Measurements from ENCODE around the gene SMIM32. TPM values are rescaled to one million over a fixed set of nuclear protein-coding genes. Genes with fewer than 3 reads are reported as not detected.

Gene SMIM32
- total RNA-seq (not detected), polyA plus RNA-seq (not detected)

- ATAC-seq (ENCODE audit: low read depth in 2 of 2) (no peak), DNase-seq (no peak)
- Mint-ChIP-seq H3K27ac (no peak within 1 kb of the TSS), H3K9me3 (peaks cover 0 to 1% (median 0%) of the 10 kb centered on the region in 7 donors), H3K27me3 (peaks cover 37% of the 10 kb centered on the region), H3K4me3 (no peak within 1 kb of the TSS), H3K4me1 (no peaks in the 10 kb centered on the region), H3K36me3 (no peaks in the 10 kb centered on the region)
- Histone ChIP-seq H3K4me1 (ENCODE audit: control insufficient read depth, insufficient read depth, low read length, poor library complexity, severe bottlenecking) (no peaks in the 10 kb centered on the region), H3K9me3 (ENCODE audit: control insufficient read depth in 2 of 2, low read length in 2 of 2) (no peaks in the 10 kb centered on the region), H3K36me3 (ENCODE audit: control insufficient read depth, insufficient read depth, low read length) (no peaks in the 10 kb centered on the region), H3K27ac (ENCODE audit: insufficient read depth, low read length, poor library complexity, severe bottlenecking) (no peak within 1 kb of the TSS), H3K4me3 (ENCODE audit: low read depth, low read length) (no peak within 1 kb of the TSS), H3K27me3 (ENCODE audit: control insufficient read depth, insufficient read depth, low read length) (peaks cover 2% of the 10 kb centered on the region)
Measured at GRCh38 chr5:136192526-136193321, at the start of gene SMIM32. TSS of gene SMIM32 (minus strand) at chr5:136193162. CDS start at chr5:136192524, 638 bp downstream.

- peaks cover 0 to 4% (median 0%) of the 10 kb centered on the region in 7 donors for H3K9me3 Mint-ChIP-seq
- Histone ChIP-seq H3K4me3 (ENCODE audit: low read depth, low read length) (no peak overlapping the region), H3K4me1 (ENCODE audit: control insufficient read depth, insufficient read depth, low read length, poor library complexity, severe bottlenecking) (no peaks in the 10 kb centered on the region), H3K36me3 (ENCODE audit: control insufficient read depth, insufficient read depth, low read length) (no peaks in the 10 kb centered on the region), H3K9me3 (ENCODE audit: control insufficient read depth in 2 of 2, low read length in 2 of 2) (no peaks in the 10 kb centered on the region), H3K27me3 (ENCODE audit: control insufficient read depth, insufficient read depth, low read length) (no peaks in the 10 kb centered on the region), H3K27ac (ENCODE audit: insufficient read depth, low read length, poor library complexity, severe bottlenecking) (no peak overlapping the region)
- H3K4me3 Mint-ChIP-seq, result no peak overlapping the region
- DNase-seq, result no peak
- ATAC-seq (ENCODE audit: low read depth in 2 of 2), result no peak
- H3K4me1 Mint-ChIP-seq, result no peaks in the 10 kb centered on the region
- no peaks in the 10 kb centered on the region for H3K36me3 Mint-ChIP-seq
- H3K27ac Mint-ChIP-seq, result no peak overlapping the region
- peaks cover 6% of the 10 kb centered on the region for H3K27me3 Mint-ChIP-seq
Measured at GRCh38 chr5:136242611-136243010, 49.6 kb upstream of the SMIM32 start.

DNA sequence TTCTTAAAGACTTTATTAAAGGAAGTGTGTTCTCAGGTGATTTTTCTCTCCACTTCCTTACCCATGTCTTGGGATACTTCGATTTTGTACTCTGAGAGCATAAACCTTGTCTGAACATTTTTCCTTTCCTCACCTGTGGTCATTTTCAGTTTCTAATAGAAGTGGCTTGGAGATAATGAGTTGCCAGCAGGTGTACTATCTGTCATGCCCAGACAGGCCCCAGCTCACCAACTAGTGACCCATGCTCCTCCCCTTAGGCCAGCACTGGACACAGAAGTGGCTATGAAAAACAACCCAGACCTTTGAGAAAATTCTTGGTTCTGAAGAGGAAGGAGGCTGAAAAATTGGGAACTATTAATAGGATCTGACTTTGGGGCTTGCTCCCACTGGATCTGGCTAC is 49.2 kb upstream of the SMIM32 start:
- Mint-ChIP-seq H3K4me3 (no peak overlapping the region), H3K4me1 (no peaks in the 10 kb centered on the region), H3K27ac (no peak overlapping the region), H3K36me3 (no peaks in the 10 kb centered on the region), H3K27me3 (peaks cover 6% of the 10 kb centered on the region), H3K9me3 (peaks cover 0 to 4% (median 0%) of the 10 kb centered on the region in 7 donors)
- H3K9me3 ChIP-seq (ENCODE audit: control insufficient read depth in 2 of 2, low read length in 2 of 2), result no peaks in the 10 kb centered on the region
- no peak overlapping the region for H3K4me3 ChIP-seq (ENCODE audit: low read depth, low read length)
- no peaks in the 10 kb centered on the region for H3K36me3 ChIP-seq (ENCODE audit: control insufficient read depth, insufficient read depth, low read length)
- no peak for DNase-seq
- H3K27me3 ChIP-seq (ENCODE audit: control insufficient read depth, insufficient read depth, low read length), result no peaks in the 10 kb centered on the region
- H3K27ac ChIP-seq (ENCODE audit: insufficient read depth, low read length, poor library complexity, severe bottlenecking), result no peak overlapping the region
- ATAC-seq (ENCODE audit: low read depth in 2 of 2), result no peak
- H3K4me1 ChIP-seq (ENCODE audit: control insufficient read depth, insufficient read depth, low read length, poor library complexity, severe bottlenecking), result no peaks in the 10 kb centered on the region

DNA sequence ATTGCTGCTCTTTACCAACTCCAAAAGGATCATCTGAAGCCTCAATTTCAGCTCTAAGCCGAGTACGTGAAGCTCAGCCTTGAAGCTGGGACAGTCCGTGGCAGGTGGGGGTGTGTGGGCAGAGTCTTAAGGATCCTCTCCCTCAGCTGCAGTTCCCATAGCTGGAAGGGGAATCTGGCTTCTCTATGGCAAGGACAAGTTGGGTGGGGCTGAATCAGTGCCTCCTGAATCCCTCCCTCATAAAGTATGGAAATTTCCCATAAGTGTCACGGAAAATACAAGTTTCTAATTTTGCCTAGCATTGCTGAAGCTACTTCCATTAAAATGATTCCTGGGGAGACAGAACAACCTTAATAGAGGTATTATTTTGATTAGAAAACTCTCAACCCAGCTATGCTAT is 47.9 kb upstream of the SMIM32 start:
- H3K27me3 ChIP-seq (ENCODE audit: control insufficient read depth, insufficient read depth, low read length), result no peaks in the 10 kb centered on the region
- H3K27ac ChIP-seq (ENCODE audit: insufficient read depth, low read length, poor library complexity, severe bottlenecking), result no peak overlapping the region
- H3K4me3 ChIP-seq (ENCODE audit: low read depth, low read length), result no peak overlapping the region
- no peaks in the 10 kb centered on the region for H3K36me3 ChIP-seq (ENCODE audit: control insufficient read depth, insufficient read depth, low read length)
- no peak overlapping the region for H3K4me3 Mint-ChIP-seq
- H3K9me3 ChIP-seq (ENCODE audit: control insufficient read depth in 2 of 2, low read length in 2 of 2), result no peaks in the 10 kb centered on the region
- H3K27ac Mint-ChIP-seq, result no peak overlapping the region
- no peaks in the 10 kb centered on the region for H3K4me1 ChIP-seq (ENCODE audit: control insufficient read depth, insufficient read depth, low read length, poor library complexity, severe bottlenecking)
- no peak for DNase-seq
- H3K27me3 Mint-ChIP-seq, result no peaks in the 10 kb centered on the region
- no peak for ATAC-seq (ENCODE audit: low read depth in 2 of 2)
- H3K36me3 Mint-ChIP-seq, result no peaks in the 10 kb centered on the region
- peaks cover 0 to 4% (median 0%) of the 10 kb centered on the region in 7 donors for H3K9me3 Mint-ChIP-seq
- H3K4me1 Mint-ChIP-seq, result no peaks in the 10 kb centered on the region

DNA sequence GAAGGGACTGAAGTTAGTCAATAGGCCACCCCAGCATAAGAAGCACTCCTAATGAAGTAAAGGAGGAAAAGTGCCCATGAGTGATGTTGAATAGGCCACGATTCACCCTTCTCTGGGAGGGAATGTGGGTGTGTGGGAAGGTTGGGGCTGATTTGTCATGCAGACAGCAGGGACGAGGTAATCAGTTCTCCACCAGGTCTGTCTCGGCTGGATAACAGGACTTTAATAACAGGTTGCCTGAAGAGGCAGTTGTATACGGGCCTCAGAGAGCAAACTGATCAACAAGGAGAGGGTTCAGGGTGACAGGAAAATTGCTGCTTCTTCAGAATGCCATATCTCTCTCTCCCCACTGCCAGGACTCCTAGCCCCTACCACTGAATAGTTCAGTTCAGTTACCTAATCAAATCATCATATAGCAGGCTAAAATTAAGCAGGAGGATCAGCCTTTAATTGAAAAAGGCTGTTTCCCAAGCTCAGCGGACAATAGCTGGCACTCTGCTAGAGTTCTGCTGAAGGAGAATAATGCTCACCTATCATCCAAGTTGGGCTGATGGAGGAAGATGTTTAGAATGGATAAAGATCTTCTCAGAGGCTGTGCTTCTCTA is 43.6 kb upstream of the SMIM32 start:
- H3K27me3 Mint-ChIP-seq, result no peaks in the 10 kb centered on the region
- ATAC-seq (ENCODE audit: low read depth in 2 of 2), result no peak
- no peak for DNase-seq
- no peaks in the 10 kb centered on the region for H3K4me1 Mint-ChIP-seq
- Histone ChIP-seq H3K9me3 (ENCODE audit: control insufficient read depth in 2 of 2, low read length in 2 of 2) (no peaks in the 10 kb centered on the region), H3K4me1 (ENCODE audit: control insufficient read depth, insufficient read depth, low read length, poor library complexity, severe bottlenecking) (no peaks in the 10 kb centered on the region), H3K4me3 (ENCODE audit: low read depth, low read length) (no peak overlapping the region), H3K36me3 (ENCODE audit: control insufficient read depth, insufficient read depth, low read length) (no peaks in the 10 kb centered on the region), H3K27ac (ENCODE audit: insufficient read depth, low read length, poor library complexity, severe bottlenecking) (no peak overlapping the region), H3K27me3 (ENCODE audit: control insufficient read depth, insufficient read depth, low read length) (no peaks in the 10 kb centered on the region)
- no peaks in the 10 kb centered on the region for H3K36me3 Mint-ChIP-seq
- H3K4me3 Mint-ChIP-seq, result no peak overlapping the region
- H3K9me3 Mint-ChIP-seq, result peaks cover 0 to 4% (median 0%) of the 10 kb centered on the region in 7 donors
- no peak overlapping the region for H3K27ac Mint-ChIP-seq

DNA sequence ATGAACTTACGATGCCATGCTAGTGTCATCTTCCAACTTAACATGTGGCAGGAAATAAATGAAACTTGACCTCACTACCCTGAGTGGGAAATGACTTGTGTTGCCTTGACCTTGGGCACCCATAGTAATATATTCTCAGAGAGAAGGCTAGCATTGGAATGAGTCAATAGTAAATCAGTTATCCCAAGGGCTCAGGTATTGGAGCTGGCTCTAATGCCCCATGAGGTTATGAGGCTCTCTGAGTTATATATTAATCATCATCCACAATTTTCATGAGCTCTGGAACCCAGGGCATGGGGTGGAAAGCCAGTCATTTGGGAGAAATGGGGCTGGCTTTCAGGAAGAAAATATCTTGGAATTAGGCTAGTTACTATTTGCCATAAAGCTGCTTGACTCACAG is 42.4 kb upstream of the SMIM32 start:
- Mint-ChIP-seq H3K4me1 (no peaks in the 10 kb centered on the region), H3K27ac (no peak overlapping the region), H3K9me3 (peaks cover 0 to 4% (median 0%) of the 10 kb centered on the region in 7 donors), H3K4me3 (no peak overlapping the region), H3K36me3 (no peaks in the 10 kb centered on the region), H3K27me3 (no peaks in the 10 kb centered on the region)
- H3K36me3 ChIP-seq (ENCODE audit: control insufficient read depth, insufficient read depth, low read length), result no peaks in the 10 kb centered on the region
- no peaks in the 10 kb centered on the region for H3K27me3 ChIP-seq (ENCODE audit: control insufficient read depth, insufficient read depth, low read length)
- no peaks in the 10 kb centered on the region for H3K4me1 ChIP-seq (ENCODE audit: control insufficient read depth, insufficient read depth, low read length, poor library complexity, severe bottlenecking)
- no peaks in the 10 kb centered on the region for H3K9me3 ChIP-seq (ENCODE audit: control insufficient read depth in 2 of 2, low read length in 2 of 2)
- H3K27ac ChIP-seq (ENCODE audit: insufficient read depth, low read length, poor library complexity, severe bottlenecking), result no peak overlapping the region
- DNase-seq (no peak), ATAC-seq (ENCODE audit: low read depth in 2 of 2) (no peak)
- no peak overlapping the region for H3K4me3 ChIP-seq (ENCODE audit: low read depth, low read length)

DNA sequence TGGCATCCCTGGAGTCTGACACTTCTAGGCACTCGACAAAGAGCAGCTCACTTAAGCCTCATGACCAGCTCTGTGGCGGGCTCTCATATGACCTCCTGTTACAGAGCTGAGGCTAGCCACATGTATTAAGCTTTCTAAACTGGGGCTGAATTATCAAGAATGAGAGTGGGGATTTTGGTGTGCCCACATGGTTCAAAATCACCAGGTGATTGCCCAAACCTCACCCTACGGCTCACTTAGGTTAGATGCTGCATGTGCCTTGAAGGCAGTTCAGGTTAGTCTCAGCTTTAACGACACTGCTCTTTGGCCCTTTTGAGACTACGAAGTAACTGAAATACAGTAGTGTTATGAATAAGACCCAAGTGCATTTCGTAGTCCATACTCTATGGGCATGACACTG is 39.4 kb upstream of the SMIM32 start:
- DNase-seq (no peak), ATAC-seq (ENCODE audit: low read depth in 2 of 2) (no peak)
- Histone ChIP-seq H3K4me3 (ENCODE audit: low read depth, low read length) (no peak overlapping the region), H3K27me3 (ENCODE audit: control insufficient read depth, insufficient read depth, low read length) (no peaks in the 10 kb centered on the region), H3K9me3 (ENCODE audit: control insufficient read depth in 2 of 2, low read length in 2 of 2) (no peaks in the 10 kb centered on the region), H3K36me3 (ENCODE audit: control insufficient read depth, insufficient read depth, low read length) (no peaks in the 10 kb centered on the region), H3K27ac (ENCODE audit: insufficient read depth, low read length, poor library complexity, severe bottlenecking) (no peak overlapping the region), H3K4me1 (ENCODE audit: control insufficient read depth, insufficient read depth, low read length, poor library complexity, severe bottlenecking) (no peaks in the 10 kb centered on the region)
- Mint-ChIP-seq H3K27me3 (peaks cover 4% of the 10 kb centered on the region), H3K4me1 (no peaks in the 10 kb centered on the region), H3K36me3 (no peaks in the 10 kb centered on the region), H3K4me3 (no peak overlapping the region), H3K27ac (no peak overlapping the region), H3K9me3 (no peaks in the 10 kb centered on the region)

- H3K27me3 ChIP-seq (ENCODE audit: control insufficient read depth, insufficient read depth, low read length), result no peaks in the 10 kb centered on the region
- H3K4me1 Mint-ChIP-seq, result no peaks in the 10 kb centered on the region
- no peak overlapping the region for H3K4me3 ChIP-seq (ENCODE audit: low read depth, low read length)
- no peaks in the 10 kb centered on the region for H3K9me3 ChIP-seq (ENCODE audit: control insufficient read depth in 2 of 2, low read length in 2 of 2)
- H3K9me3 Mint-ChIP-seq, result no peaks in the 10 kb centered on the region
- H3K27ac ChIP-seq (ENCODE audit: insufficient read depth, low read length, poor library complexity, severe bottlenecking), result no peak overlapping the region
- no peak overlapping the region for H3K27ac Mint-ChIP-seq
- H3K4me3 Mint-ChIP-seq, result no peak overlapping the region
- peaks cover 4% of the 10 kb centered on the region for H3K27me3 Mint-ChIP-seq
- H3K36me3 ChIP-seq (ENCODE audit: control insufficient read depth, insufficient read depth, low read length), result no peaks in the 10 kb centered on the region
- no peak for DNase-seq
- no peak for ATAC-seq (ENCODE audit: low read depth in 2 of 2)
- H3K4me1 ChIP-seq (ENCODE audit: control insufficient read depth, insufficient read depth, low read length, poor library complexity, severe bottlenecking), result no peaks in the 10 kb centered on the region
- no peaks in the 10 kb centered on the region for H3K36me3 Mint-ChIP-seq
Measured at GRCh38 chr5:136230176-136230575, 37.2 kb upstream of the SMIM32 start.
